K562 (cell line): ENCODE results near the gene EPB41L2.

Source experiments
- CBX5 ChIP-seq: IDR thresholded peaks from 2 replicates; pipeline ENCODE4 v1.6.1; 2014; ENCODE audit warnings: low read depth, borderline replicate concordance
- CBX8 ChIP-seq: fragments of 200-600 bp; sonication (generic); IDR thresholded peaks from 2 replicates; pipeline ENCODE4 v1.6.1; 2012; ENCODE audit warnings: borderline replicate concordance, mixed run types, low read depth, mild to moderate bottlenecking, moderate library complexity, mixed read lengths, low read length, control low read depth, inconsistent platforms; ENCODE audit not compliant: poor library complexity, severe bottlenecking; ENCODE audit errors: extremely low read depth
- GATA2 ChIP-seq: sonication (generic); formaldehyde crosslinking; IDR thresholded peaks from 2 replicates; pipeline ENCODE4 v1.4.0; 2020; ENCODE audit warnings: mild to moderate bottlenecking, missing genetic modification reagents
- GTF2F1 ChIP-seq: IDR thresholded peaks from 2 replicates; pipeline ENCODE4 v1.6.1; 2011; ENCODE audit warnings: low read depth, low read length, improper control_type of control experiment
- HOMEZ ChIP-seq: fragments of 250-450 bp; sonication (Bioruptor Pico); IDR thresholded peaks from 2 replicates; pipeline ENCODE4 v1.4.0; 2020; ENCODE audit warnings: mild to moderate bottlenecking, moderate library complexity
- NKRF ChIP-seq: fragments of 450-650 bp; IDR thresholded peaks from 2 replicates; pipeline ENCODE4 v1.6.1; 2016; ENCODE audit warnings: borderline replicate concordance
- SRSF1 ChIP-seq: fragments of 200-400 bp; formaldehyde crosslinking; IDR thresholded peaks from 2 replicates; pipeline ENCODE4 v1.6.1; 2017; ENCODE audit warnings: mild to moderate bottlenecking, low read depth, low read length, moderate library complexity
- TAF15 ChIP-seq: fragments of 200-400 bp; formaldehyde crosslinking; IDR thresholded peaks from 2 replicates; pipeline ENCODE4 v1.6.1; 2017; ENCODE audit warnings: mild to moderate bottlenecking, low read depth, low read length, moderate library complexity
- TAF9B ChIP-seq: fragments of 450-650 bp; IDR thresholded peaks from 2 replicates; pipeline ENCODE4 v1.6.1; 2018; ENCODE audit warnings: mild to moderate bottlenecking; ENCODE audit not compliant: partially characterized antibody
- ZNF175 ChIP-seq: fragments of 200-800 bp; sonication (Bioruptor generic); IDR thresholded peaks from 2 replicates; pipeline ENCODE4 v1.6.1; 2016; ENCODE audit warnings: low read depth, mild to moderate bottlenecking, missing genetic modification characterization, missing compliant biosample characterization
- ZNF224 ChIP-seq: sonication (generic); formaldehyde crosslinking; IDR thresholded peaks from 2 replicates; pipeline ENCODE4 v1.8.0; 2022; ENCODE audit warnings: mild to moderate bottlenecking, missing genetic modification reagents
- TF ChIP-seq, protein P1 (sequence below), 3 experiments: IDR thresholded peaks in 2 of 3; conservative IDR thresholded peaks in 1 of 3; 2 replicates each; pipeline ENCODE4 v1.5.1; 2011 to 2012; ENCODE audit warnings: low read length in 3 of 3, mild to moderate bottlenecking in 3 of 3, control low read depth in 2 of 3, improper control_type of control experiment in 1 of 3, inconsistent platforms in 1 of 3, low read depth in 1 of 3, mixed read lengths in 1 of 3, moderate library complexity in 1 of 3; ENCODE audit not compliant: insufficient read depth in 2 of 3

GRCh38 chr6:130873746-130874145 lies 189.3 kb downstream of the EPB41L2 start:
- TF ChIP-seq GATA2 (CRISPR knock-in tag) (no peak), TAF15 (no peak), GTF2F1 (no peak), NKRF (no peak), ZNF175 (no peak), SRSF1 (no peak), CBX8 (no peak), HOMEZ (no peak), TAF9B (no peak), ZNF224 (no peak), CBX5 (no peak)
- TF ChIP-seq, protein P1, sequence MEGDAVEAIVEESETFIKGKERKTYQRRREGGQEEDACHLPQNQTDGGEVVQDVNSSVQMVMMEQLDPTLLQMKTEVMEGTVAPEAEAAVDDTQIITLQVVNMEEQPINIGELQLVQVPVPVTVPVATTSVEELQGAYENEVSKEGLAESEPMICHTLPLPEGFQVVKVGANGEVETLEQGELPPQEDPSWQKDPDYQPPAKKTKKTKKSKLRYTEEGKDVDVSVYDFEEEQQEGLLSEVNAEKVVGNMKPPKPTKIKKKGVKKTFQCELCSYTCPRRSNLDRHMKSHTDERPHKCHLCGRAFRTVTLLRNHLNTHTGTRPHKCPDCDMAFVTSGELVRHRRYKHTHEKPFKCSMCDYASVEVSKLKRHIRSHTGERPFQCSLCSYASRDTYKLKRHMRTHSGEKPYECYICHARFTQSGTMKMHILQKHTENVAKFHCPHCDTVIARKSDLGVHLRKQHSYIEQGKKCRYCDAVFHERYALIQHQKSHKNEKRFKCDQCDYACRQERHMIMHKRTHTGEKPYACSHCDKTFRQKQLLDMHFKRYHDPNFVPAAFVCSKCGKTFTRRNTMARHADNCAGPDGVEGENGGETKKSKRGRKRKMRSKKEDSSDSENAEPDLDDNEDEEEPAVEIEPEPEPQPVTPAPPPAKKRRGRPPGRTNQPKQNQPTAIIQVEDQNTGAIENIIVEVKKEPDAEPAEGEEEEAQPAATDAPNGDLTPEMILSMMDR (IDR thresholded peaks at IDR 0.05 in 2 of 3, conservative IDR thresholded peaks at IDR 0.05 in 1 of 3; ENCODE audit: insufficient read depth in 2 of 3, low read depth in 1 of 3, low read length in 3 of 3), result no peak
